ENCODE results near the gene ABLIM1.
A peak's percentile ranks its signal among the peaks of the same experiment; 100 is the strongest.

The ABLIM1 gene

GRCh38 chr10:114584419-114584818 is 73.7 kb downstream of the ABLIM1 start:
- Histone ChIP-seq H3K4ac (ENCODE audit: low read depth in 1 of 2, low read length in 2 of 2) (no peak overlapping the region), H2AFZ (ENCODE audit: low read depth, low read length) (no peak overlapping the region), H2AK5ac (ENCODE audit: low read length, severe bottlenecking) (no peak overlapping the region), H3K4me2 (ENCODE audit: low read length, poor library complexity, severe bottlenecking) (no peak overlapping the region), H2BK15ac (ENCODE audit: low read depth, poor library complexity, severe bottlenecking) (no peak overlapping the region), H3K4me3 (ENCODE audit: insufficient read depth in 1 of 2, low read depth in 1 of 2, low read length in 2 of 2) (no peak overlapping the region), H3K4me1 (ENCODE audit: control insufficient read depth, insufficient read depth, low read depth, low read length) (no peaks in the 10 kb centered on the region), H4K91ac (ENCODE audit: low read length) (no peak overlapping the region), H3K23ac (ENCODE audit: low read length in 2 of 2) (no peak overlapping the region), H3K9me3 (ENCODE audit: control insufficient read depth, low read length) (no peaks in the 10 kb centered on the region), H3K27me3 (ENCODE audit: control insufficient read depth in 1 of 2, insufficient read depth in 1 of 2, low read length in 2 of 2) (no peaks in the 10 kb centered on the region), H2BK120ac (ENCODE audit: low read depth, low read length) (no peak overlapping the region), H3K27ac (ENCODE audit: low read length, poor library complexity, severe bottlenecking) (no peak overlapping the region), H4K8ac (ENCODE audit: low read length) (no peak overlapping the region), H3K18ac (ENCODE audit: low read depth in 1 of 2, low read length in 2 of 2) (no peak overlapping the region), H2BK5ac (ENCODE audit: low read depth, low read length, poor library complexity, severe bottlenecking) (no peak overlapping the region), H3K79me1 (replicated peaks; ENCODE audit: low read length, poor library complexity, severe bottlenecking) (peaks cover 14% of the 10 kb centered on the region), H3K9ac (ENCODE audit: low read length) (no peak overlapping the region), H3K36me3 (ENCODE audit: control insufficient read depth in 1 of 2, insufficient read depth in 2 of 2, low read depth in 1 of 2, low read length in 2 of 2) (no peaks in the 10 kb centered on the region), H3K14ac (ENCODE audit: low read length in 2 of 2) (no peak overlapping the region), H2BK12ac (ENCODE audit: low read length in 2 of 2) (no peak overlapping the region)
- DNase-seq = no peak
- 93% methylated on average over 1 of the region's 2 CpGs for WGBS

GRCh38 chr10:114581071-114581470 is 77.0 kb downstream of the ABLIM1 start:
- Histone ChIP-seq H2BK12ac (ENCODE audit: low read length in 2 of 2) (no peak overlapping the region), H2BK5ac (ENCODE audit: low read depth, low read length, poor library complexity, severe bottlenecking) (no peak overlapping the region), H2BK15ac (ENCODE audit: low read depth, poor library complexity, severe bottlenecking) (no peak overlapping the region), H4K8ac (ENCODE audit: low read length) (no peak overlapping the region), H2AK5ac (ENCODE audit: low read length, severe bottlenecking) (no peak overlapping the region), H3K14ac (ENCODE audit: low read length in 2 of 2) (no peak overlapping the region), H3K23ac (ENCODE audit: low read length in 2 of 2) (no peak overlapping the region), H2AFZ (ENCODE audit: low read depth, low read length) (no peak overlapping the region), H3K36me3 (ENCODE audit: control insufficient read depth in 1 of 2, insufficient read depth in 2 of 2, low read depth in 1 of 2, low read length in 2 of 2) (no peaks in the 10 kb centered on the region), H3K4me3 (ENCODE audit: insufficient read depth in 1 of 2, low read depth in 1 of 2, low read length in 2 of 2) (no peak overlapping the region), H3K4ac (ENCODE audit: low read depth in 1 of 2, low read length in 2 of 2) (no peak overlapping the region), H3K4me1 (ENCODE audit: control insufficient read depth, insufficient read depth, low read depth, low read length) (peaks cover 2% of the 10 kb centered on the region), H3K4me2 (ENCODE audit: low read length, poor library complexity, severe bottlenecking) (no peak overlapping the region), H3K27me3 (ENCODE audit: control insufficient read depth in 1 of 2, insufficient read depth in 1 of 2, low read length in 2 of 2) (no peaks in the 10 kb centered on the region), H2BK120ac (ENCODE audit: low read depth, low read length) (no peak overlapping the region), H3K9me3 (ENCODE audit: control insufficient read depth, low read length) (no peaks in the 10 kb centered on the region), H4K91ac (ENCODE audit: low read length) (no peak overlapping the region), H3K9ac (ENCODE audit: low read length) (no peak overlapping the region), H3K18ac (ENCODE audit: low read depth in 1 of 2, low read length in 2 of 2) (no peak overlapping the region), H3K79me1 (replicated peaks; ENCODE audit: low read length, poor library complexity, severe bottlenecking) (peaks cover 19% of the 10 kb centered on the region), H3K27ac (ENCODE audit: low read length, poor library complexity, severe bottlenecking) (no peak overlapping the region)
- no peak for DNase-seq
- WGBS = 91% methylated on average over 1 of the region's 1 CpG

GRCh38 chr10:114577133-114577532 is 80.9 kb downstream of the ABLIM1 start:
- H3K79me1 ChIP-seq (replicated peaks; ENCODE audit: low read length, poor library complexity, severe bottlenecking) = peaks cover 15% of the 10 kb centered on the region
- H3K9me3 ChIP-seq (ENCODE audit: control insufficient read depth, low read length) = no peaks in the 10 kb centered on the region
- H2BK12ac ChIP-seq (ENCODE audit: low read length in 2 of 2) = no peak overlapping the region
- no peak overlapping the region for H3K23ac ChIP-seq (ENCODE audit: low read length in 2 of 2)
- no peak overlapping the region for H3K4ac ChIP-seq (ENCODE audit: low read depth in 1 of 2, low read length in 2 of 2)
- H3K14ac ChIP-seq (ENCODE audit: low read length in 2 of 2) = no peak overlapping the region
- no CpG with 5 or more reads among the region's 1 CpG for WGBS
- H2BK120ac ChIP-seq (ENCODE audit: low read depth, low read length) = no peak overlapping the region
- no peak overlapping the region for H3K4me3 ChIP-seq (ENCODE audit: insufficient read depth in 1 of 2, low read depth in 1 of 2, low read length in 2 of 2)
- H4K91ac ChIP-seq (ENCODE audit: low read length) = no peak overlapping the region
- H2BK5ac ChIP-seq (ENCODE audit: low read depth, low read length, poor library complexity, severe bottlenecking) = no peak overlapping the region
- no peak overlapping the region for H2BK15ac ChIP-seq (ENCODE audit: low read depth, poor library complexity, severe bottlenecking)
- H3K36me3 ChIP-seq (ENCODE audit: control insufficient read depth in 1 of 2, insufficient read depth in 2 of 2, low read depth in 1 of 2, low read length in 2 of 2) = peaks cover 0 to 4% of the 10 kb centered on the region in 2 experiments
- no peak overlapping the region for H3K9ac ChIP-seq (ENCODE audit: low read length)
- H3K27me3 ChIP-seq (ENCODE audit: control insufficient read depth in 1 of 2, insufficient read depth in 1 of 2, low read length in 2 of 2) = no peaks in the 10 kb centered on the region
- DNase-seq = peak; percentile 65
- H2AFZ ChIP-seq (ENCODE audit: low read depth, low read length) = no peak overlapping the region
- H2AK5ac ChIP-seq (ENCODE audit: low read length, severe bottlenecking) = no peak overlapping the region
- no peak overlapping the region for H3K27ac ChIP-seq (ENCODE audit: low read length, poor library complexity, severe bottlenecking)
- peaks cover 2% of the 10 kb centered on the region for H3K4me1 ChIP-seq (ENCODE audit: control insufficient read depth, insufficient read depth, low read depth, low read length)
- no peak overlapping the region for H3K4me2 ChIP-seq (ENCODE audit: low read length, poor library complexity, severe bottlenecking)
- H3K18ac ChIP-seq (ENCODE audit: low read depth in 1 of 2, low read length in 2 of 2) = no peak overlapping the region
- no peak overlapping the region for H4K8ac ChIP-seq (ENCODE audit: low read length)

GRCh38 chr10:114576716-114577115 is 81.4 kb downstream of the ABLIM1 start:
- H2AFZ ChIP-seq (ENCODE audit: low read depth, low read length) = peak overlapping the region; percentile 23
- no peak for DNase-seq
- no peak overlapping the region for H2AK5ac ChIP-seq (ENCODE audit: low read length, severe bottlenecking)
- no peak overlapping the region for H3K4me3 ChIP-seq (ENCODE audit: insufficient read depth in 1 of 2, low read depth in 1 of 2, low read length in 2 of 2)
- H3K4ac ChIP-seq (ENCODE audit: low read depth in 1 of 2, low read length in 2 of 2) = no peak overlapping the region
- no peak overlapping the region for H3K18ac ChIP-seq (ENCODE audit: low read depth in 1 of 2, low read length in 2 of 2)
- no peak overlapping the region for H2BK12ac ChIP-seq (ENCODE audit: low read length in 2 of 2)
- H3K36me3 ChIP-seq (ENCODE audit: control insufficient read depth in 1 of 2, insufficient read depth in 2 of 2, low read depth in 1 of 2, low read length in 2 of 2) = peaks cover 0 to 4% of the 10 kb centered on the region in 2 experiments
- no peak overlapping the region for H4K8ac ChIP-seq (ENCODE audit: low read length)
- H3K9ac ChIP-seq (ENCODE audit: low read length) = no peak overlapping the region
- H3K79me1 ChIP-seq (replicated peaks; ENCODE audit: low read length, poor library complexity, severe bottlenecking) = peaks cover 14% of the 10 kb centered on the region
- H3K23ac ChIP-seq (ENCODE audit: low read length in 2 of 2) = no peak overlapping the region
- no peak overlapping the region for H3K27ac ChIP-seq (ENCODE audit: low read length, poor library complexity, severe bottlenecking)
- no peak overlapping the region for H2BK15ac ChIP-seq (ENCODE audit: low read depth, poor library complexity, severe bottlenecking)
- no peaks in the 10 kb centered on the region for H3K9me3 ChIP-seq (ENCODE audit: control insufficient read depth, low read length)
- H3K4me1 ChIP-seq (ENCODE audit: control insufficient read depth, insufficient read depth, low read depth, low read length) = peaks cover 2% of the 10 kb centered on the region
- H2BK120ac ChIP-seq (ENCODE audit: low read depth, low read length) = no peak overlapping the region
- H3K4me2 ChIP-seq (ENCODE audit: low read length, poor library complexity, severe bottlenecking) = no peak overlapping the region
- WGBS = 75% methylated on average over 3 of the region's 3 CpGs
- H3K14ac ChIP-seq (ENCODE audit: low read length in 2 of 2) = no peak overlapping the region
- no peaks in the 10 kb centered on the region for H3K27me3 ChIP-seq (ENCODE audit: control insufficient read depth in 1 of 2, insufficient read depth in 1 of 2, low read length in 2 of 2)
- H2BK5ac ChIP-seq (ENCODE audit: low read depth, low read length, poor library complexity, severe bottlenecking) = no peak overlapping the region
- H4K91ac ChIP-seq (ENCODE audit: low read length) = no peak overlapping the region

All from mesenchymal stem cell (in vitro differentiated cells and primary cell).